Stimulated activated naive B cell treated with anti-CD40 and anti-IgM and Interleukin-4, amounts not matched to agents 10 μg/mL and 1 μg/mL and 100 μg/mL, for 72 hours (primary cell): Measurements from ENCODE around the gene SV2C.
"Not testable (repeated sequence)": the region's sequence is repeated elsewhere in the genome, so short reads cannot be mapped to it uniquely, and the experiment has no call there.

ENCODE experiments used
- ATAC-seq, 2 donors: fragments of 150-1000 bp; cut with Tn5 transposase; replicated peaks; 2 replicates each; pipeline ENCODE4 v1.10.0; 2021; ENCODE audit warnings: moderate library complexity in 1 of 2
- DNase-seq: peaks from one replicate; pipeline ENCODE4 v3.0.0; 2021
- H3K27ac Mint-ChIP-seq: one replicate; pipeline ENCODE4 v1.8.0; 2022; ENCODE audit warnings: mild to moderate bottlenecking, mixed read lengths
- H3K27me3 Mint-ChIP-seq, 2 donors: one replicate each; pipeline ENCODE4 v1.8.0; 2022; ENCODE audit warnings: mixed read lengths in 2 of 2
- H3K36me3 Mint-ChIP-seq, 2 donors: one replicate each; pipeline ENCODE4 v1.8.0; 2022; ENCODE audit warnings: mixed read lengths in 2 of 2, mild to moderate bottlenecking in 1 of 2
- H3K4me1 Mint-ChIP-seq, 2 donors: one replicate each; pipeline ENCODE4 v1.8.0; 2022; ENCODE audit warnings: mixed read lengths in 2 of 2, mild to moderate bottlenecking in 1 of 2
- H3K4me3 Mint-ChIP-seq, 2 donors: one replicate each; pipeline ENCODE4 v1.8.0; 2022; ENCODE audit warnings: mild to moderate bottlenecking in 2 of 2, mixed read lengths in 2 of 2, moderate library complexity in 1 of 2
- H3K9me3 Mint-ChIP-seq, 2 donors: one replicate each; pipeline ENCODE4 v1.8.0; 2022; ENCODE audit warnings: mixed read lengths in 2 of 2, mild to moderate bottlenecking in 1 of 2

SV2C gene

DNA sequence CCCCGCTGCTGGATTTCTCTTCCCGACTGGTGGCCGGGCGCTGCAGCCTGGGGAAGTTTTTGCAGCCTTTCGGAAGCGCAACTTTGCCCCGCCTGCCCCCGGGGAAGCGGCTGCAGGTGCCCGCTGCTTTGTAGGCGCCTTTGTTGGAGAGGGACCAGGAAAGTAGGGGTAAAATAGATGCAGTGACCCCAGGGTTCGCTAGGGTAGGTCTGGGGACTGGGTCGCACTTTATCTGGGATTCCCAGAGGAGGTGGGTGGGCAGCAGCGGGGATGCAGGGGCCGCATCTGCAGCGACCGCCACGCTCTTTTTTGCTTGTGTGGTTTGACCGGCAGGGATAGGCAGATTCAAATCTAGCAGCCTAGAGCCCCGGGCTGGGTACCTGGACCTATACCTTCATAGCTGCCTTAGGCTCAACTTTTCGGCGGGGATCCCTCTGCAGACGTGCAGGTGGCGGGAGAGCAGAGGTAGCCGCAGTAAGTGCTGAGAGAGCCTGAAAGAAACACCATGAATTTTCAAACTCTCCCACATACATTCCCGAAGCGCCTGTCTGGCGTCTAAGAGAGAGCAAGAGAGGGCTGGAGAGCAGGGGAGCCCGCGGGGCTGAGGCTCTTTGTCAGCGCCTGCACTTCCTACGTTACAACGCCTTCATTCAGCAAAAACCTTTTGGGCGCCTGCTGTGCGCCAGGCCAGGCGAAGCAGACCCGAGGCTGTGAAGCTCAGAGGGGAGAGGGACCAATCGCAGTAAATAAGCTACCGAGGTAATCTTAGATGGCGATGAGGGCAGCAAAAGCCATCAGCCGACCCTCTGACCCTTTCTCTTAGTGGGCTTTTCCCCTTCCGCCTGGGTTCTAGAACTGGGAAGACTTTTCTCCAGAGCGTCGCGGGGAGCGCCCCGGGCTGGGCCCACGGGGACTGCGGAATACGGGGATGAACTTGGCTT is 642 bp downstream of the SV2C start:
- peaks cover 23 to 29% of the 10 kb centered on the region in 2 donors for H3K4me1 Mint-ChIP-seq
- peaks cover 0 to 1% of the 10 kb centered on the region in 2 donors for H3K36me3 Mint-ChIP-seq
- ATAC-seq = peak; percentile 31 to 34
- peak overlapping the region; percentile 83 for H3K27ac Mint-ChIP-seq
- no peaks in the 10 kb centered on the region for H3K9me3 Mint-ChIP-seq
- H3K27me3 Mint-ChIP-seq = peaks cover 58 to 74% of the 10 kb centered on the region in 2 donors
- peak overlapping the region; percentile 78 to 82 for H3K4me3 Mint-ChIP-seq
- no peak for DNase-seq

DNA sequence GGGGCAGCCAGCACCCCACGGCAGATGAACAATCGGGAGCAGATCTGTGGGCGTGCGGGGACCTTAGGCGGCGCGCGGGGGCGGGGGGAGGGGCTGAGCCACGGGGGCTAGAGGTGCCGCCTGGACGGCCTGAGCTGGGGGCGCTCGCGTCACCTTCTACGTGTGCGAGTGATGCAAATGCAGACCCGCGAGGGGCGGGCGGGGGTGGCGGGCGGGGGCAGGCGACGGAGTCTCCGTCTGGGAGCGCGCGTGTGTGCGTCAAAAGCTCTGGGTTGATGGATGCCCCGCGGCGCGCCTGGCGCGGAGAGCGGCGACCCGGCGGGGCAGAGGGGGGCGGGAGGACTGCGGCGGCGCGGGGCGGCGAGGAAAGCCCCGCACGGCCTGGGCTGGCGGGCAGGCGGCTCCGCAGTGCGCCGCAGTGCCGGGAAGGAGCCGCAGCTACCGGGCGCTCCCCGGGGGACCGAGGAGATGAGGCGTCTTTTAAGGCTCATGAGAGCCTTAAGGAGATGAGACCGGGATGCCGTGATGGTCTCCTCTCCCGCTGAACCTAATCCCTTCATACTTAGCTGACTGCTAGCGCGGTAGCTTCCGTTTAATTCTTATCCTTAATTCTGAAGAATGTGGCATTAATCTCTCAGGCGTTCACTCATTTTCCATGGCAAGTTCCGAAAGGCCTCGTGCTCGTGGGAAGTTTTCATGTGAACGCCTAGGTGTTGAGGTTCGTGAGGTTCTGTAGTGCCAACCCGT is 1.5 kb downstream of the SV2C start:
- Mint-ChIP-seq H3K27me3 (peaks cover 57 to 74% of the 10 kb centered on the region in 2 donors), H3K27ac (peak overlapping the region; percentile 34), H3K9me3 (peaks cover 0 to 2% of the 10 kb centered on the region in 2 donors), H3K4me3 (peak overlapping the region; percentile 78 to 82), H3K4me1 (peaks cover 23 to 29% of the 10 kb centered on the region in 2 donors), H3K36me3 (peaks cover 0 to 1% of the 10 kb centered on the region in 2 donors)
- ATAC-seq = no peak
- DNase-seq = no peak

DNA sequence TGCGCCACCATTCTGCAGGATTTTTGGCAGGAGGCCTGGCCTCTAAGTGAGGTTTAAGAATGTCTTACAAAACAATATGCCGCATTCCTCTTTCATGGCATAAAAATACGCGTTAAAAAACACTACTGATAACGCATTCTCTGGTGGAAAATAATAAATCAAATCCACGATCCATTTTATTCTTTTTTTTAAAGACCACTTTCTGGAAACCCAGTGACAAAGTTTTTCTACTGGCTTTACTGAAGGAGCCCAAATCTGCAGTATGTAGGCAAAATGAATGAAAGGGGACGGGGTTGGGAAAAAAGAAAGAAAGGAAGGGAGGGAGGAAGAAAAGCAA is 2.0 kb downstream of the SV2C start:
- H3K27me3 Mint-ChIP-seq = peaks cover 52 to 70% of the 10 kb centered on the region in 2 donors
- peaks cover 0 to 2% of the 10 kb centered on the region in 2 donors for H3K9me3 Mint-ChIP-seq
- peaks cover 23 to 29% of the 10 kb centered on the region in 2 donors for H3K4me1 Mint-ChIP-seq
- H3K4me3 Mint-ChIP-seq = peak overlapping the region; percentile 41 to 53
- ATAC-seq (no peak), DNase-seq (no peak)
- peak overlapping the region; percentile 5 for H3K27ac Mint-ChIP-seq
- H3K36me3 Mint-ChIP-seq = peaks cover 0 to 1% of the 10 kb centered on the region in 2 donors

DNA sequence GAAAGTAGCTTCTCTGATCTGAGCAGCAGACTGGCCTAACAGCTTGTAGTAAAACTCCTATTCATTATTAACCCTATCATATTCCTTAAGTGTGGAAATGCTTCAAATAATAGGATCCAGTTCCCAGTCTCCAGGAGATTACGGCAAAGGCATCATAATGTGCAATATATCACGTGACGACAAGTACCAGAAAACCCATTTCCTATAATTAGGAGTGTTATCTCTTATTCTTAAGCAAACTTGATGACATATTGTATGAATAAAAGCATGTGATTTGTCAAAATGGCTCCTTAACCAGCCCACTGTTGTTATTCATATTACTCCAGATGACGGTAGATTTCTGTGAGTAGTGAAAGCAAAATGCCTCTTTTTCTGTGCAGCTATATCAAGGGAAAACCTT is 2.9 kb downstream of the SV2C start:
- H3K36me3 Mint-ChIP-seq = peaks cover 0 to 1% of the 10 kb centered on the region in 2 donors
- H3K27me3 Mint-ChIP-seq = peaks cover 45 to 62% of the 10 kb centered on the region in 2 donors
- no peak overlapping the region for H3K4me3 Mint-ChIP-seq
- DNase-seq (no peak), ATAC-seq (no peak)
- peaks cover 0 to 2% of the 10 kb centered on the region in 2 donors for H3K9me3 Mint-ChIP-seq
- H3K4me1 Mint-ChIP-seq = peaks cover 23 to 29% of the 10 kb centered on the region in 2 donors
- H3K27ac Mint-ChIP-seq = no peak overlapping the region

DNA sequence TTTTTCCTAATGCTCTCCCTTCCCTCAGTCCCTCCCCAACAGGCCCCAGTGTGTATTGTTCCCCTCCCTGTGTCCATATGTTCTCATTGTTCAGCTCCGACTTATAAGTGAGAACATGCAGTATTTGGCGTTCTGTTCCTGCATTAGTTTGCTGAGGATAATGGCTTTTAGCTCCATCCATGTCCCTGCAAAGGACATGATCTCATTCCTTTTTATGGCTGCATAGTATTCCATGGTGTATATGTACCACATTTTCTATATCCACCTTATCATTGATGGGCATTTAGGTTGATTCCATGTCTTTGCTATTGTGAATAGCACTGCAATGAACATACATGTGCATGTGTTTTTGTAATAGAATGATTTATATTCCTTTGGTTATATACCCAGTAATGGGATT is 6.0 kb downstream of the SV2C start:
- not testable (repeated sequence) for H3K36me3 Mint-ChIP-seq, H3K4me1 Mint-ChIP-seq, DNase-seq, ATAC-seq, H3K27ac Mint-ChIP-seq, H3K4me3 Mint-ChIP-seq, H3K9me3 Mint-ChIP-seq
- H3K27me3 Mint-ChIP-seq = peaks cover 28 to 34% of the 10 kb centered on the region in 2 donors

DNA sequence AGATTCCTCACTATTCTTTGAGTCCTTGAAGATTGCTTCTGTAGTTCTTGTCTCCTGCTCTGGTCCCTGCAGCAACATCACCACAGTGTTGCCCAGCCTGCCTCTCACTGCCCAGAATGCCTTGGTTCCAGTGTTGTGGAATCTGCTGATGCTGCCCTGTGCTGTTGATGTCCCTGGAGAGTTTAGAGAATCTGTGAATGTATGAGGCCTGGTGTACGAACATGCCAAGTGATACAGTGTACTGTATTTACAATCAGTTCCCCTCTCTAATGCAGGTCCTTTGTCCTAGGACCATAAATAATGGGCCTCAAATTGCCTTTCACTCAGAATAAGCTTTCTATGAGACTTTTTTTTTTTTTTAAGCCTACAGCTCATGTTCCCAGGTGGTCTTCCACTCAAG is 8.2 kb downstream of the SV2C start:
- Mint-ChIP-seq H3K4me3 (no peak overlapping the region), H3K9me3 (peaks cover 0 to 2% of the 10 kb centered on the region in 2 donors), H3K36me3 (no peaks in the 10 kb centered on the region), H3K27ac (no peak overlapping the region), H3K4me1 (no peaks in the 10 kb centered on the region), H3K27me3 (peaks cover 13 to 19% of the 10 kb centered on the region in 2 donors)
- DNase-seq (no peak), ATAC-seq (no peak)

DNA sequence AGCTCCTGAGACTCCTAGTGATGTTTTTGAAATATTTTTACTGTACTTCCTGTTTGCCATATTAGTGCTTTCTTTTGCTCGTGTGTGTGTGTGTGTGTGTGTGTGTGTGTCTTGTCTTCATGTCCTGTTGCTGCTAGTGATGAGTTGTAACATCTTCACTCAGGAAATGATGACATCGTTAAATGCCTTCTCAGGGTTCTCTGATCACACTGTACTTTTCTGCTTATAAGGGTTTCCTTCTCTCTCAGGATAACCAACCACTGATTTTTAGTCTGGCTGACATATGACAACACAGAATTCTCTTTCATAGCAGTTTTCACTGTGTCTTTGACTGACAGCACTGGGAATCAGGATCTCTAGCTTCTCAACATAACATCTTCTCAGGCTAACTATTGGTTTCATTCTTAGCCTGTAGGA is 16.1 kb downstream of the SV2C start:
- H3K9me3 Mint-ChIP-seq = no peaks in the 10 kb centered on the region
- ATAC-seq = no peak

DNA sequence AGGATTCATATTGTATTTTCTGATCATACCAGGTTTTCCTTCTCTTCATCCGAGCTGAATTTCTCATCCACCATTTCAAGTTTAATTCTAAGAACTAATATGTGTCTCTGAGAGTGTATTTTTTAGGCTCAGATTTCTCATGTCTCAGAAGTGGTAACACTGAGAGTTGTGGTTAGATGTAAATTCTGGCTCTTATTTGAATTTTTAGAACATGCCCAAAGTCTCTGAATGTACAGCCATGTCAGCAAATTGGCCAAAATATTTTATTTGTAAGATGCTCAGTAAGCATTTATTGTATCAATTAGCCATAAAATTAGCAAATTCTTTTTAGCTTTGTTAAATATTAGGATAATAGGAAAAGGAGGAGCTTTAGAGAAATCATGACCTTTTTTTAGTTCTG is 16.6 kb downstream of the SV2C start:
- no peaks in the 10 kb centered on the region for H3K9me3 Mint-ChIP-seq
- ATAC-seq = no peak
- no peak overlapping the region for H3K4me3 Mint-ChIP-seq
- no peaks in the 10 kb centered on the region for H3K36me3 Mint-ChIP-seq
- H3K27ac Mint-ChIP-seq = no peak overlapping the region
- H3K4me1 Mint-ChIP-seq = peaks cover 0 to 2% of the 10 kb centered on the region in 2 donors
- peaks cover 6 to 21% of the 10 kb centered on the region in 2 donors for H3K27me3 Mint-ChIP-seq
- DNase-seq = no peak

More for the DNA sequence above, 16.1 kb downstream of the SV2C start:
- peaks cover 0 to 2% of the 10 kb centered on the region in 2 donors for H3K4me1 Mint-ChIP-seq
- H3K36me3 Mint-ChIP-seq = no peaks in the 10 kb centered on the region
- H3K27me3 Mint-ChIP-seq = peaks cover 6 to 18% of the 10 kb centered on the region in 2 donors
- H3K27ac Mint-ChIP-seq = no peak overlapping the region
- no peak overlapping the region for H3K4me3 Mint-ChIP-seq
- no peak for DNase-seq

DNA sequence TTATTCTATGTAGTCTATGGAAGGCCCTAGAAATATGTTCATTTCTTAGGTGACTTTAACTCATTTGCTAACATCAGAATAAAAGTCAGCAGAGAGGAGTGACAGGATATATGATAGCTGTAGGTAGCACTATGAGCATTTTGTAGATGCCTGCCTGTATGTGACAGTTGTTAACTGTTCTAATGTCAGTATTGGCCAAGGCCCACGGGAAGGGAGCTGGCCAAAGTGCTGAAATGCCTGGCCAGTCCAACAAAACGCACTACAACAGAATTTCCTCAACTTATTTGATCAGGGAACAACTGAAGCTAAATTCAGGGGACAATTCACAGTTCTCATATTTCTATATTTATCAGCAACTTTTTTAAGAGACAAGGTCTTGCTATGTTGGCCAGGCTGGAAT is 20.8 kb downstream of the SV2C start:
- Mint-ChIP-seq H3K36me3 (no peaks in the 10 kb centered on the region), H3K27me3 (peaks cover 17 to 18% of the 10 kb centered on the region in 2 donors), H3K27ac (no peak overlapping the region), H3K4me1 (peaks cover 0 to 2% of the 10 kb centered on the region in 2 donors), H3K9me3 (no peaks in the 10 kb centered on the region), H3K4me3 (no peak overlapping the region)
- no peak for DNase-seq
- no peak for ATAC-seq

DNA sequence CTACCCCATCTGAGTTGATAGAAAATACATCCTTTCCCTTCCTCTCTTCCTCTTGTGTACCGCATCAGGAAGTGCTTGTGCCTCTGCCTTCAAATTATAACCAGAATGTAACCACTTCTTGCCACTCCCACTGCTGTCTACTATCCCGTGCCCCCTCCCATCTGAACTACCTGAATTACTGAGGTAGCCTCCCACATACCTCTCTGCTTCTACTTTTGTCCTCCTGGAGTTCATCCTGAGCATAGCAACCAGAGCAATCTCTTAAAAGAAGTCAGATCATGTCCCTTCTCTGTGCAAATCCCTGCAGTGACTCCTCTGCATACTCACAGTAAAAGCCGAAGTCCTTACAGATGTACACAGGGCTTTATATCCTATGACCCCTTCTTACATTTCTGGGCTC is 23.0 kb downstream of the SV2C start:
- DNase-seq = no peak
- no peaks in the 10 kb centered on the region for H3K36me3 Mint-ChIP-seq
- H3K27me3 Mint-ChIP-seq = peaks cover 15 to 24% of the 10 kb centered on the region in 2 donors
- H3K9me3 Mint-ChIP-seq = no peaks in the 10 kb centered on the region
- H3K27ac Mint-ChIP-seq = no peak overlapping the region
- no peak overlapping the region for H3K4me3 Mint-ChIP-seq
- ATAC-seq = no peak
- H3K4me1 Mint-ChIP-seq = no peaks in the 10 kb centered on the region

DNA sequence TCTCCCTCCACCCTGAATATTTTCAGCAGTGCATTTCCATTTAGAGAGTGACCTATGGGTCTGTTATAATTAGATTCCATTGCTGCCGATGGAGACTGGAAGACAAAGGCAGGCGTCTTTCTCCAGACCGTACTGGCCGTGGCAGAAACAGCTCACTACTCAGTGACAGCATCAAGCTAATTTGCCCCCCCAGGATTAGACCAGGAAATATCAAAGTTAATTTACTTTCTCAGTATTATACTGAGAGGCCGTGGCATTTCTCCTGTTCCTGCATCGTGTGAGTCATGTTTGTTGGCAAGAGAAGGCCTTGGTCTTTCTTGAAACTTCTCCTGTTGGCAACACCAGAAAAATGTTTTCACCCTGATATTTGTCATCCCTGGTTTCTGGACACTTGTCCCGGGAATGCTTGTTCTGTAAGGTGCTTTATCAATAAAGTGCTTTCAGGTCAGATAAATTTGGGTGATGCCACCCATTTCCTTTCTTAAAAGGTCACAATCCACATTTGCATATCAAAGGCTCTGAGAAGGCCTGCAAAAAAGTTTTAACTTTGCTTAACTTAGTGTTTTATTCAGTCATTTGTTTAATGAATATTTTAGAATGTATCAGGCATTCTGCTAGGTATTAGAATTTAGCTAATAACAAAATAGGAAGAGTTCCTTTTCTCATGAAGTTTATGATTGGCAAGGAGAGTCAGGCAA is 28.4 kb downstream of the SV2C start:
- no peaks in the 10 kb centered on the region for H3K4me1 Mint-ChIP-seq
- H3K27me3 Mint-ChIP-seq = peaks cover 37 to 42% of the 10 kb centered on the region in 2 donors
- no peak for DNase-seq
- ATAC-seq = no peak
- H3K27ac Mint-ChIP-seq = no peak overlapping the region
- H3K9me3 Mint-ChIP-seq = peaks cover 2 to 4% of the 10 kb centered on the region in 2 donors
- H3K36me3 Mint-ChIP-seq = no peaks in the 10 kb centered on the region
- H3K4me3 Mint-ChIP-seq = no peak overlapping the region

DNA sequence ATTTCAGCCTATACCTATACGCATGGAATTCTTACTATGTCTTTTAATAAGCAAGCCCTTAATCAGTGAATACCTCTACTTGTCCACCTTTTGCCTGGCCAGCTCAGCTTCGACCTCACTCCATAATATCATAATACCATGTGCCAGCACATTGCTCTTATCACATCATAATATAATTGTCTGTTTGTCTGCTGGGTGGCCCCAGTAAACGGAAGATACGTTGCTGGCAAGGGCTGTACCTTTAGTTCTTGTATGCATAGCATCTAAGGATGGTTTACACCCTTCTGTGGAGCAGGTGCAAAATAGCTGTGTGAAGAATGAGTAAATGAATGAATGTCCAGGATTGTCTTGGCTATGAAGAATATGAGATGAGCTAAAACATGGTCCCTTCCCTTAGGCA is 29.9 kb downstream of the SV2C start:
- Mint-ChIP-seq H3K4me3 (no peak overlapping the region), H3K9me3 (peaks cover 2 to 4% of the 10 kb centered on the region in 2 donors), H3K4me1 (no peaks in the 10 kb centered on the region), H3K27ac (no peak overlapping the region), H3K36me3 (no peaks in the 10 kb centered on the region), H3K27me3 (peaks cover 35 to 43% of the 10 kb centered on the region in 2 donors)
- DNase-seq = no peak
- no peak for ATAC-seq

DNA sequence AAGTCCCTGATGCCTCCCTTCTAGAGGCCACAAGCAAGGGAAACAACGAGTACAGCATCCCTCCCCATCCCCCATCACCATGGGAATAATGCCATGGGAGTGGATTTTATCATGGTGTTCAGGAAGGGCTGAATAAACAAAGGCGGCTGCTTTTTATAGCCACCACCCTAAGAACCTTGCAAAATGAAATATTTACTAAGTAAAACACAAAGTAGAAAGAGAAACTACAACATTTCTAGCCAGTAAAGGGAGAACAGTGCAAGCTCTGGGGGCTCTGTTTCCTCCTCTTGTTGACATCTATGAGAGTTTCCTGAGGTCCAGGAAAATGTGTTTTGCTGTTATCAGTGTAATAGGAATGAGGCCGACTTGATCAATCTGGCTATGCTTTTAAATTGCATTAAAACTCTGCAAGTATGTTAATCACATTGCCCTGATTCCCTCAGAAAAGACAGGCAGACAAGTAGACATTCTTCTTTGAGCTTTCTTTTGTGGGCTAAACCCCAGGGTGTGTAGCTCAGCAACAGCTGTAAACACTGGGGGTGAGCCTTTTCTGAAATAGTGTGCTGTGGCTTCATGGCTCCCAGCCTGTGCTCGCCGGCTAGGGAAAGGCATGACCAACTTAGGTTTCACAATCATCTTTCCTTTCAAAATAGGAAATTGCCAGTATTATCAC is 31.1 kb downstream of the SV2C start:
- peaks cover 34 to 42% of the 10 kb centered on the region in 2 donors for H3K27me3 Mint-ChIP-seq
- H3K36me3 Mint-ChIP-seq = no peaks in the 10 kb centered on the region
- ATAC-seq (no peak), DNase-seq (no peak)
- H3K4me3 Mint-ChIP-seq = no peak overlapping the region
- peaks cover 2 to 4% of the 10 kb centered on the region in 2 donors for H3K9me3 Mint-ChIP-seq
- H3K4me1 Mint-ChIP-seq = no peaks in the 10 kb centered on the region
- H3K27ac Mint-ChIP-seq = no peak overlapping the region

DNA sequence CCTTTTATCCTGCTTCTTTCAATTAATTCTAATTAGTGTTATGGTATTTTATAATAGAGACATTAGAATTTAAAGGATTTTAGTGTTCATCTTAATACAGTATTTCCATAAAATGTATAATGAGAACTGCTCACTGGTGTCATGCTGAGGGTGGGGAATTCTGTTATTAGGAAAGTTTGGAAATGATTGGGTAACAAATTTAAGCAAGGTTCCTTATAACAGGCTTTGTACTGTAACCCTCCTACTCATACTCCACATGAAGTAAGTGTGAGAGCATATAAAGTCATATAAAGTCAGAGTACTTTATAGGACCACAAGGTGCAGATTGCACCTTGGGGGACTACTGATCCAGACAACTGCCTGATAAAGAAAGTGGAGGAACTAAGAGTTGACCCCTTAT is 42.2 kb downstream of the SV2C start:
- H3K27me3 Mint-ChIP-seq = peaks cover 5 to 10% of the 10 kb centered on the region in 2 donors
- no peak overlapping the region for H3K27ac Mint-ChIP-seq
- no peak for ATAC-seq
- no peak overlapping the region for H3K4me3 Mint-ChIP-seq
- H3K4me1 Mint-ChIP-seq = no peaks in the 10 kb centered on the region
- no peak for DNase-seq
- H3K36me3 Mint-ChIP-seq = no peaks in the 10 kb centered on the region
- no peaks in the 10 kb centered on the region for H3K9me3 Mint-ChIP-seq
